HG03558 (cell line): ENCODE data around the gene STAT5A.

Source experiments
- ATAC-seq: cut with Tn5 transposase; IDR thresholded peaks from one replicate; pipeline ENCODE4 v1.9.1; 2021; ENCODE audit warnings: moderate number of reproducible peaks; ENCODE audit not compliant: unreplicated experiment; ENCODE audit errors: extremely low read depth

Gene STAT5A

DNA sequence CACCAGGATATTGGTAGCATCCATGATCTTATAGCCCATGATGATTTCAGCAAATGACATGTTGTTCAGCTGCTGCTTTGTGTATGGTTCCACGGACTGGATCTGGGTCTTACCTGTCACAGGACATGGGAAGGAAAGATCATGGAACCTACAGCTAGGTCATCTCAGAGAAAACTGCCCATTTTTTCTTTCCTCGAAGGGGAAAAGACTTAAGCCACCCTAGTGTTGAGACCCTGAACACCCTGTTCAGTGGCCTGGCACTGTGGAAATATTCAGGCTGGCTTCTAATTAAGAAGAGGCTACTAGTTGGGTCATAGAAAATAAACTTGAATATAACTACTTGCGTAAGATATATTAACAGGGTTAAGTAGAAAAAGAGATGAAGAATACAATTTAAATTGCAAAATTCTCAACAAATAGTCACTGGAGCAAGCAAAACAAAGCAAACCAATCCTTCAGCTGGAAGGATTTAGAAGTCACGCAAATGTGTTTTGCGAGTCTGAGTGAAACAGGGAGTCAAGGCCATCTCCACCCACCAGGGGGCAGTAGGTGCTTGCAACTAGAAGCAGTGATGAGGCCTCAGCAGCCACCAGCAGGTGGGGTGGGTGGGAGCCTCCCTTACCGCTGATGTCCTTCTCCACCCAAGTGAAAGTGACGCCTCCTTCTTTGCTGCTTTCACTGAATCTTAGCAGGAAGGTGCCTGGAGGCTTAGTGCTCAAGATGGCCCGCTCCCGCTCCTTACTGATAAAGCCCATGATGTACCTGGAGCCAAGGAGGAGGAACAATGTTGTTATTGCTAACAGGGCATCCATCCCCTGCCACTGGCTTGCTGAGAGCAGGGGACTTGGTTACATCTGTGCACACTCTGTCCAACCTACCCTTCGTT lies 34.3 kb downstream of the STAT5A start:
- no peak for ATAC-seq

DNA sequence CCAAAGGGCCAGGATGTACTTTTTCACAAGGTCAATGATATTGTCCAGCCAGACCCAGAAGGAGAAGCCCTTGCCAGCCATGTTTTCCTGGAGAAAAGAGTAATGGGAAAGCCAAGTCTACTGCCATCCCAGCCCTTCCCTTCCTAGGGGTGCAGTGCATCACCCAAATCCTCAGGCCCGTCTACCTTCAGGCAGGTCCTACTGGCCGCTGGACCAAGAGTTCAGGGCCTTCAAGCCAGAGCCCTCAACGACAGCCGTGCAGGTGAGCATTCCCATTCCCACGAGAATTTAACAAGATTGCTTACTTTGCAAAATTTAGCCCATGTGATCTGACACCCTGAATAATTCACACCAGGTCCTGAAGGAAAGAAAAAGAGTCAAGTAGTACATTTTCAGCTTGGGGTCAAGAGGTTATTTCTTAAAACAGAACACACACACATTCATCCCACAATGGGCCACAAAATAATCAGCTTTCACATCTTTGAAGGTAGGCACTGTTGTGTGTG lies 35.0 kb downstream of the STAT5A start:
- ATAC-seq: no peak

DNA sequence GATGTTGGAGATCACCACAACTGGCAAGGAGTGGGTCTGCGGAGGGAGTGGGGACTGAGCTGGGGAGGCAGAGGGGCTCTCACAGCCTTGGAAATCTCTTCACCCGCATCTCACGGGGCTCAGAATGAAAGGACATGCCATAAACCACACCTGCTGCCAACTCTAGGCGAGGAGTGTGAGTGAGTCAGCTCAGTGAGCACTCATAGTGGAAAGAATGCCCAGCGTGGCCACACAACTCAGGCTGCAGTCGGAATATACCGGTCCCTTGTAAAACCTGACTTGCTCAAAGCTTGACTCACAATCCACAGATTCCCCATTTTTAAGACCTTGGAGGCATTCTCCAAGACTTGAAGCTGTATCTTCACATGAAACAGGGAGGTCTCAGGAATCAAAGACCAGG lies 36.7 kb downstream of the STAT5A start:
- no peak for ATAC-seq

DNA sequence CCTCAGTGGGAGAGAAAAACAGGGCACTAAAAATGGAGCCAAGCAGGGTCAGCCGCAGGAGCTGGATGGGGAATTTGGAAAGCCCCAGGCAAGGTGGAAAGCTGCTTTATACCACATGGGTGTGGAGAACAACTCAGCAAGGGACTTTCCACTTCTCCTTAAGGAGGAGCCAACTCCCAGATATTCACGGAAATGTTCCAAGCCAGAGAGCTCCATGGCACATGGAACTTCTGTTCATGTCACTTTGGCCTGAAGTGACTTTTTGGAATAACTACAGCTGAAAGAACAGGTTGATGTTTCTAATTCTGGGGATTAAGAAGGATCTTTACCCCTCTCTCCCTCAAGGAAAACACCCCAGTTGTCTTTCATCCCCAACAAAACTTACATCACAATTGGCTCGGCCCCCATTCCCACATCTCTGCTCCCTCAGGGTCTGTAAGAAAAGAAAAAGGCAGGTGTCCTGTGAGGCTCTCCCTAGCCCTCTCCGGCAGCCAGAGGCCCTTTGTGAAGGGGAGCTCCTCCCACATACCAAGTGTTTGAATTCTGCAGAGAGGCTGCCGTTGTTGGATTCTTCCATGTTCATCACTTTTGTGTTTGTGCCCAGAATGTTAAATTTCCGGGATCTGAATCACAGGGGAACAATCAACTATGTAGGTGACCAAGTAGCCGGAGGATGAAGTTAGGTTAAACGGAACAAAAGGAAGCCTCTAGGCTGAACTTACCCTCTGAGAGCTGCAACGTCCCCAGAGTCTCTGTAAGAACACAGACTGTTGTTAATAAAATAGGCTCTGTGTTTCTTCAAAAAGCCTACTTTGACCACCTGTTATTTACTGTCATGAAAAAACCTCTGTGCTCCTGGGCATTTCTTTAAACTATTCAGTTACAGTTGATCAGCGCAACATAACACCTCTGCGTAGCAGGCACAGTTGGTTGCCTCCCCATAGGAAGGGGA lies 41.0 kb downstream of the STAT5A start:
- no peak for ATAC-seq

DNA sequence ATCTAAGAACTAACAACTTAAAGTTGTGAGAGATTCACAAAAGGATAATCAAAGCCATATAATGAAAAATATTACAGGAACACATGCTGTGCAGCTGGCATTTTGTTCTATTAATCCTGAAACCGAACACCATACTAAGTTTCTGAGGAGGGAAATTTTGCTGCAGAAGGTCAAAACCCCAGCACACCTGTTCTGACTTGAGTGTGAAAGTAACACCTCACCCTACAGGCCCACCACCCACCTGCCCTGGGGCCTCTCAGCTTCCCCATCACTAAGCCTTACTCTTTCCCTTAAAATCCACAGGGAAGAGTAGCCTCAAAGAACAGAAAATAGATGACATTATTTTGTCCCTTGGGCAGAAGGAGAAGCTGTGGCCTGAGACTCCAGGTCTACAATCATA lies 44.8 kb downstream of the STAT5A start:
- ATAC-seq: no peak

DNA sequence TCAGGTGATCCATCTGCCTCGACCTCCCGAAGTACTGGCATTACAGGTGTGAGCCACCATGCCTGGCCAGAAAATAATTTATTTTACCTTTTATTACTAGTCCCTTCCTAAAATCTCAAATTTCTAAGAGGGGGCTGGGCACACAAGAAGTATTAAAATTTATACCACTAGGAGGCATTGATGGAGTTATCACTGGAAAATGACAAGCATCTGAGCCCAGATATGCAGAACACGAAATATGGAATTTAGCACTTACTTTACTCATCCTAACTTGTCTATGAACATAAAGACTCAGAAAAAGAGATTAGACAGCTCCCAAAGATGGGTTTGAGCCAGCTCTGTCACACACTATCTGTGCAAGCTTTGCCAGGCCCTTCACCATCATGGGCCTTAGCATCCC lies 46.4 kb downstream of the STAT5A start:
- ATAC-seq: no peak

DNA sequence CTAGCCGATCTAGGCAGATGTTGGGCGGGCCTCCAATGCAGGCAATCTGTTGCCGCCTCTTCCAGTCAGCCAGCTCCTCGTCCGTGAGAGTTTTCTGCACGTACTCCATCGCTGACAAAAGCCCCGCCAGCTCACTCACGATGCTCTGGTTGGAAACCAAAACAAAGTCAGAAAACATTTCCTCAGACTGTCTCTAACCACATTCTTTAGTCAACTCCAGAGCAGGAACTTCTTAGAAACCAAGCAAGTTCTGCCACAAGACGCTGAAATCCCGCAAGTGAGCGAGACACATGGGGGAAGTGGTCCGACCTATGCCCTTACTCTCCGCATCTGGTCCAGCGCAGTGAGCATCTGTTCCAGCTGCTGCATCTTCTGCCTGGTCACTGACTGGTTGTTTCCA lies 49.1 kb downstream of the STAT5A start:
- no peak for ATAC-seq

DNA sequence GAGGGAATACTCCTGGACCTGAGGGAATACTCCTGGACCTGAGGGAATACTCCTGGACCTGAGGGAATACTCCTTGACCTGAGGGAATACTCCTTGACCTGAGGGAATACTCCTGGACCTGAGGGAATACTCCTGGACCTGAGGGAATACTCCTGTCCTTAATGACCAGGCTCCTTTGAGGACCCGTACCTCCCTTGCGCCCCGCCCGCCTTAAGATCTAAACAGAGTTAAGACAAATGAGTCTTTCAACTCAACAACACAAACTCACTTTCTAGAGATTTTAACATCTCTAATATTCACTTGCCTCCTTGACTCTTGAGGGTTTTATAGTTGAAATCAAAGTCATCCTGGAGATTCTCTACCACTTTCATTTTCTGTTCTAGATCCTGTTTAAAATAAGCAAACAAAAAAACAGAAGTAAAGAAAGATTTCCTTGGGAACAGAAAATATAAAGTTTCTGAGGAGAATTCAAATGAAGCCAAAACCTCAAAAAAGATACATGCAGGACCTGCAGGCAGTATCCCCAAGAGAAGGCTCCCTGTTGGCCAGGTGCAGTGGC lies 50.2 kb downstream of the STAT5A start:
- no peak for ATAC-seq

DNA sequence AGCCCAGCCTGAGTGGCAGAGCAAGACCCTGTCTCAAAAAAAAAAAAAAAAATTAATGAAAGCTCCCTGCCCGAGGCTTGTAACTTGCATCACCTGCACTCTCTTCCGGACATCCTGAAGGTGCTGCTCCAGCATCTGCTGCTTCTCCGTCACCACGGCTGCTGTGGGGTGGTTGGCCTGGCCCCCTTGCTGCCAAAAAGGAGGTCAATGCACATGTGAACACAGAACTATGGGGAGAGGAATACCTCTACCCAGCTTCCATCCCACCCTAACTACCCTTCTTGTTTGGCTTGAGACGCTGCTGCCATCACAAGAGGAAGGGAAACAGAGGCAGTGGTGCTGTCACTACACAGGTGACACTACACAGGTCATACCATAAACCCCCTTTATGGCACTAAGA lies 50.9 kb downstream of the STAT5A start:
- no peak for ATAC-seq

DNA sequence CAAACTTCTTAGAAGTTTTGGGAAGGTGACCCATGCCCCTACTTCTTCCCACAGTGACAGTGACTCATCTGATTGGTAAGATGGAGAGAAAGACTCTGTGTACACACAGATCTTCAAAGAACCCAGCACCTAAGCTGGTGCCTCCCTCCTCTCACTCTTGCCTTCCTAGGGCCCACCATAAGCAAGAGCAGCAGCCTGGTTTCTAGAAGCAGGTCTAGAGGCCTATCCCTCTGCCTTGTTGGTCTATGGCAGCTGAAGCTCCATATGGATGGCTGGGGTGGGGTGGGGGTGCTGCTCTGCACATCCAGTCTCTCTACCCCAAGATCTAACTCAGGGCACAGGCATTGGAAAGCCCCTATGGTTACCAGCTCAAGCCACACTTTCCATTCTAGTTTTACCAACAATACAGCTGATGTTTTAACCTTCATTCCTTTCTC lies 52.4 kb downstream of the STAT5A start:
- no peak for ATAC-seq

DNA sequence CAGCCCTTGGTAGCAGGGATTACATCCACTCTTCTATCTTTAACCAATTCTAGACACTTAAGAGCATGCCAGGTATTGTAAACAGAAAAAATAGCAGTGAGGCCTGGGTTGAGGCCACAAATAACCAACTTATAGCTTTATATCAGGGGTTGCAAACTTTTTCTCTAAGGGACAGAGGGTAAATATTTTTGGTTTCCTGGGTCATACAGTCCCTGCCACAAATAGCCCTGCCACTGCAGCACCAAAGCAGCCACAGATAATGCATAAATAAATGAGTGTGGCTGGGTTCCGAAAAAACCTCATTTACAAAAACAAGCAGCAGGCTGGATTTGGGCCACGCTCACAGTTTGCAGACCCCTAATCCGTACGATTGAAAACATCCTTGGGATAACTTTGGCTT lies 53.3 kb downstream of the STAT5A start:
- ATAC-seq: no peak

DNA sequence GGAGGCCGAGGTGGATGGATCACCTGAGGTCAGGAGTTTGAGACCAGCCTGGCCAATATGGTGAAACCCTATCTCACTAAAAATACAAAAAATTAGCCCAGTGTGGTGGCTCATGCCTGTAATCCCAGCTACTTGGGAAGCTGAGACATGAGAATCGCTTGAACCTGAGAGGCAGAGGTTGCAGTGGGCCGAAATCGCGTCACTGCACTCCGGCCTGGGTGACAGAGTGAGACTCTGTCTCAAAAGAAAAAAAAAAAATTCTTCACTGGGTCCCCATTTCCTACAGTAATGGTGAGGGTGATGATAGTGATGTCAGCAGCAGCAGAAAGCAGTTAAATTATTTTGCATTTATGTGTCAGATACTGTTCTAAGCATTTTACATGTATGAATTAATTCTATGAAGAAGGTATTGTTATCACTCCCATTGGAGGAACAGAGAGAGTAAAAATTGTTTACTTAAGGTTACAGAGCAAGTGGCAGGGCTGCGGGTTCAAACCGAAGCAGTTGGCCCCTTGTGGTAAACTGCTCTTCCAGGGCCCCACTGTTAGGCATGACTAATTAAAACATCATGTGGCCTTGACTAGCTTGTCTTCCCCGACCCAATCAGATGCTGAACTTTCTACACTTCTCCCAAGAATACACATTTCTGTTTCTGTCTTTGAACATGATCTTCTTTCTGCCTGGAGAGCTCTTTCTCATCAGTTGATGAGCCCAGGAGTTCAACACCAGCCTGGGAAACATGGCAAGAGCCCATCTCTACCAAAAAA lies 54.1 kb downstream of the STAT5A start:
- no peak for ATAC-seq

DNA sequence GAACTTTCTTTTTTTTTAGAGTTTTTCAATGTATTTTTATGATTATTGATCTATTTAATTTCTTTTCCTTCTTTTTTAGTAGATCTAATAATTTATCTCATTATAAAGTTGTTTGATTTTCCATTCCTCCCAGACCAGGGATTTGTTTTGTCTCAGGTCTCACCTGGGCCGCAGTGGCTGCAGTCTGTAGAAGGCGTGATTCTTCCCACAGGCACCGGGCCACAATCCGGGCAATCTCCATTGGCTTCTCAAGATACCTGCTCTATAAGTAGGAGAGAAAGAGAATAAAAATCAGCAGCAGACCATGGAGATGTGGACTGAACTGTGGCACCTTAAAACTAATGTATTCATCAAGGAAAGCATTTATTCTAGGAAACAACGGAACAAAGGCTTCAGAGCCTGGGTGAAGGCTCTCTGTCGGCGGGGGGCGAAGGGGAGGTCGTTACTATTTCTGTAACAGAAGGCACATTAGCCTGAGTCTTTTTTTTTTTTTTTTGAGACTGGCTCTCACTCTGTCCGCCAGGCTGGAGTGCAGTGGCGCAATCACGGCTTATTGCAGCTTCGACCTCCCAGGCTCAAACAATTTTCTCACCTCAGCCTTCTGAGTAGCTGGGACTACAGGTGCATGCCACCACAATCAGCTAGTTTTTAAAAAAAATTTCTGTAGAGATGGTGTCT lies 57.2 kb downstream of the STAT5A start:
- ATAC-seq: no peak

DNA sequence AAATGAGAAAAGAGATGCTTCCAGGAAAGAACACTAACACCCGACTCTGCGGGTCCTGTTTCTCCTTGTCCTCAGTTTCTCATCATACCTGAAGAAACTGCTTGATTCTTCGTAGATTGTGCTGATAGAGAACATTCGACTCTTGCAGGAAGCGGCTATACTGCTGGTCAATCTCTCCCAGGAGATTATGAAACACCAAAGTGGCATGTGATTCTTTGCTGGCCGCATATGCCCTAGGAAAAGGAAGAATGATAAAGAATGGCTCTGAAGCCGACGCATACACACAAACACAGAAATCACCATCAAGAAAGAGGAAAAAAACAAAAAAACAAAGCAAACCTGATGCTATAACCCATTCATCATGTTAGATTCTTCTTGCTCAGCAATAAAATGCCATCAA lies 58.2 kb downstream of the STAT5A start:
- ATAC-seq: no peak

DNA sequence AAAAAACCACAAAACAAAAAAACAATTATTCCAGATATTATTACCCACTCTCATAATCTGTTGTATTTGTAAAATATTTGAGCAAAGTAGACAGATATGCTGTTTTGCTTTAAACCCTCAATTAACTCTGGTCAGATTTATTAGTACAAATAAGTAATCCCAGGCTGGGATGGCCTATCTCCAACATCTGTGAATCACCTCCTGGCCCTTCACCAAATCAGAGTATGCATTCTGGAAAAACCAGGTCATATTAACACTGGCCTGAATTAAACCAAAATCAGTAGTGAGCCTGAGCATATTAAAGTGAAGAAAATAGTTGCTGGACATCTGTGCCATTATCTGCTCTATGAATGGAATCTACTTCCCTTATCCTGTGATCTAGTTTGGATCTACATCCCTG lies 58.9 kb downstream of the STAT5A start:
- no peak for ATAC-seq

DNA sequence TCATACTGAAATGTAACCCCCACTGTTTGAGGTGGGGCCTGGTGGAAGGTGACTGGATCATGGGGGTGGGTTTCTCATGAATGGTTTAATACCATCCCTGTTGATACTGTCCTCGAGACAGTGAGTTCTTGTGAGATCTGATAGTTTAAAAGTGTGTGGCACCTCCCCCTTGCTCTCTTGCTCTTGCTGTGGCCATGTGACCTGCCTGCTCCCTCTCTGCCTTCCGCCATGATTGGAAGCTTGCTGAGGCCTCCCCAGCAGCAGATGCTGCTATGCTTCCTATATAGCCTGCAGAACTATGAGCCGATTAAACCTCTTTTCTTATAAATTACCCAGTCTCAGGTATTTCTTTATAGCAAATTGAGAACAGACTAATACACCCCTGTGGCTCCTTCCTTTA lies 59.3 kb downstream of the STAT5A start:
- ATAC-seq: no peak

DNA sequence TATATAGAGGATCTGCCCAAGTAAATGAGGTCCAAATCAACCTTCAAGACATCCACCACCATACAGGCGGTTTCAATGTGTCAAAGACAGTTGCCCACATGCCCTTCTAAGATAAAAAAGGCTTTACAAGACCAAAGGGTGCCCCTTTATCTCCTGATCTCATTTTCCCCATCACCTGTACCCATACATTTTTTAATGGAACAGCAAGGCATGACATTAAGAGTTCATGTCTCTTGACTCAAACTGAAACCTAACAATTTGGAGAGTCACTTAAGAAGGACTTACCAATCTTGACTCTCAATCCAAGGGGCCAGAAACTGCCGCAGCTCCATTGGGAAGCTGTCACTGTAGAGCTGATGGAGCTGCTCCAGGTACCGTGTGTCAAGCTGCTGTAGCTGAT lies 59.8 kb downstream of the STAT5A start:
- ATAC-seq: no peak

DNA sequence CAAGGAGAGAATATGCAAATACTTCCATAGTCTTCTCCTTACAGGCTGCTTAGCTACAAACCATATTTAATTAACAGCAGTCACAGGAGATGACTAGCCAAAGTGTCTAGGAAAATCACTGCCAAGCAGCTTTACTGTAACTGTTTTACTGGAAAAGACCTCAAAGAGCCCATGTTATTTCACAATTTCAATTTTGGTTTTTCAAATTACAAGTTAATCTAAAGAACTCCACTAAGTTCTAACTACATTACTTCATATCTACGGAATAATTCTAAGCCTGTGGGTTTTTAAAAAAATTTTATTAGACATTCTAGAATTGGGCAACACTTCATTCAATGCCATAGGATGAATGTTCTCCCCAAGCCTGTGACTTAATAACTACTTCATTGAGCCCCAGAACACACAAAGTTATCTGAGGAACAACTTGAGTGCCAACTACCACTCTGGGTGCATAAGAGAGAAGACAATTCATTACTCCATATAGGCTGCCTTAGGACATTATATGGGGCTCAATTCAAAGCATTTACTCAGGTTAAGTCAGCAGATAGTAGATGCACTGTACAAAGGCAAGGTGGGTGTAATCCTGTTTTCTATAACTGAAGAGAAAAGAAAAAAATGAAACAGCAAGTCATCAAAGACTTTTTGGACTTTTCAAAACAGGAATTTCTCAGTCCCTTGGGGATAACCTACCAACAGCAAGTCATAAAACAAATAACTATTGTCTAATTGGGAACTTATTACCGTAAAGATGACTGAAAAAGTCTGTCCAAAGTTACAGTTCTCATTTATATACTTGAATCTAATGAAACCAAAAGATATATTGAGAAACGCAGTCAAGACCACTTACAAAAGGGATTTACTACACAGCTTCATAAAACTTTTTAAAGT lies 66.9 kb downstream of the STAT5A start:
- no peak for ATAC-seq
